ENCODE results near the gene MMP20.

MMP20 gene

GRCh38 chr11:102568851-102569250 lies 56.3 kb downstream of the MMP20 start:
- TF ChIP-seq RAD21 (IDR thresholded peaks at IDR 0.05; ENCODE audit: low read depth) (no peak), MAX (IDR thresholded peaks at IDR 0.05) (no peak), TCF12 (IDR thresholded peaks at IDR 0.05; ENCODE audit: low read depth) (no peak), USF1 (IDR thresholded peaks at IDR 0.05) (no peak), EGR1 (IDR thresholded peaks at IDR 0.05) (no peak), TAF1 (IDR thresholded peaks at IDR 0.05; ENCODE audit: low read depth) (no peak), YY1 (IDR thresholded peaks at IDR 0.05; ENCODE audit: low read depth) (no peak), FOXM1 (IDR thresholded peaks at IDR 0.05; ENCODE audit: borderline replicate concordance, low read depth) (no peak), REST (IDR thresholded peaks at IDR 0.05; ENCODE audit: low read depth) (no peak), CEBPB (IDR thresholded peaks at IDR 0.05) (no peak), ZBTB7A (IDR thresholded peaks at IDR 0.05; ENCODE audit: low read depth) (no peak), CREB1 (IDR thresholded peaks at IDR 0.05; ENCODE audit: low read depth) (no peak), EP300 (IDR thresholded peaks at IDR 0.05; ENCODE audit: borderline replicate concordance) (no peak), NFIC (IDR thresholded peaks at IDR 0.05) (no peak), TEAD4 (IDR thresholded peaks at IDR 0.05) (no peak)

- no peak for TF ChIP-seq TAF1 (IDR thresholded peaks at IDR 0.05; ENCODE audit: low read depth)
- TF ChIP-seq EP300 (IDR thresholded peaks at IDR 0.05; ENCODE audit: borderline replicate concordance), result no peak
- TF ChIP-seq USF1 (IDR thresholded peaks at IDR 0.05), result no peak
- TF ChIP-seq YY1 (IDR thresholded peaks at IDR 0.05; ENCODE audit: low read depth), result no peak
- TF ChIP-seq MAX (IDR thresholded peaks at IDR 0.05), result no peak
- TF ChIP-seq ZBTB7A (IDR thresholded peaks at IDR 0.05; ENCODE audit: low read depth), result no peak
- TF ChIP-seq TEAD4 (IDR thresholded peaks at IDR 0.05), result no peak
- no peak for TF ChIP-seq FOXM1 (IDR thresholded peaks at IDR 0.05; ENCODE audit: borderline replicate concordance, low read depth)
- no peak for TF ChIP-seq CREB1 (IDR thresholded peaks at IDR 0.05; ENCODE audit: low read depth)
- no peak for TF ChIP-seq CEBPB (IDR thresholded peaks at IDR 0.05)
- TF ChIP-seq EGR1 (IDR thresholded peaks at IDR 0.05), result no peak
- no peak for TF ChIP-seq TCF12 (IDR thresholded peaks at IDR 0.05; ENCODE audit: low read depth)
- no peak for TF ChIP-seq RAD21 (IDR thresholded peaks at IDR 0.05; ENCODE audit: low read depth)
- TF ChIP-seq NFIC (IDR thresholded peaks at IDR 0.05), result no peak
- TF ChIP-seq REST (IDR thresholded peaks at IDR 0.05; ENCODE audit: low read depth), result no peak
Measured at GRCh38 chr11:102566112-102566511, 59.0 kb downstream of the MMP20 start.

GRCh38 chr11:102564110-102564509 lies 61.0 kb downstream of the MMP20 start:
- TF ChIP-seq CEBPB (IDR thresholded peaks at IDR 0.05), result no peak
- TF ChIP-seq NFIC (IDR thresholded peaks at IDR 0.05), result no peak
- no peak for TF ChIP-seq CREB1 (IDR thresholded peaks at IDR 0.05; ENCODE audit: low read depth)
- no peak for TF ChIP-seq MAX (IDR thresholded peaks at IDR 0.05)
- TF ChIP-seq REST (IDR thresholded peaks at IDR 0.05; ENCODE audit: low read depth), result no peak
- no peak for TF ChIP-seq TAF1 (IDR thresholded peaks at IDR 0.05; ENCODE audit: low read depth)
- TF ChIP-seq YY1 (IDR thresholded peaks at IDR 0.05; ENCODE audit: low read depth), result no peak
- no peak for TF ChIP-seq ZBTB7A (IDR thresholded peaks at IDR 0.05; ENCODE audit: low read depth)
- no peak for TF ChIP-seq USF1 (IDR thresholded peaks at IDR 0.05)
- no peak for TF ChIP-seq FOXM1 (IDR thresholded peaks at IDR 0.05; ENCODE audit: borderline replicate concordance, low read depth)
- no peak for TF ChIP-seq RAD21 (IDR thresholded peaks at IDR 0.05; ENCODE audit: low read depth)
- TF ChIP-seq TCF12 (IDR thresholded peaks at IDR 0.05; ENCODE audit: low read depth), result no peak
- TF ChIP-seq EP300 (IDR thresholded peaks at IDR 0.05; ENCODE audit: borderline replicate concordance), result no peak
- TF ChIP-seq EGR1 (IDR thresholded peaks at IDR 0.05), result no peak
- TF ChIP-seq TEAD4 (IDR thresholded peaks at IDR 0.05), result no peak
